H1 (cell line): ENCODE results near the gene NFX1. TPM values are rescaled to one million over a fixed set of nuclear protein-coding genes. Genes with fewer than 3 reads are reported as not detected.

Source experiments
- RXRA ChIP-seq: IDR thresholded peaks from 2 replicates; pipeline ENCODE4 v1.6.1; 2011; ENCODE audit warnings: low read depth, mild to moderate bottlenecking, low read length, moderate library complexity; ENCODE audit not compliant: insufficient read depth
- polyA plus RNA-seq, 7 experiments: library from polyadenylated mRNA; depleted of rRNA in 3 of 7; stranded (reverse) in 5 of 7; unstranded in 2 of 7; fragments of >200 nt in 5 of 7; fragments of 200-250 nt in 2 of 7; gene quantifications; 1 replicate in 5 of 7; 2 replicates in 1 of 7; 4 replicates in 1 of 7; pipeline versions ENCODE4 v1.2.1 to v1.2.3, GENCODE V29; 2011 to 2013; ENCODE audit warnings: missing spikeins in 2 of 7, mixed read lengths in 2 of 7
- total RNA-seq: library from RNA; stranded (reverse); fragmentation: NEBNext Ultra II Directional; extraction: Animal tissue kit (Norgen Biotek cat#: 25700); gene quantifications from 2 replicates; pipeline ENCODE4 v1.2.1, GENCODE V29; 2021

Gene NFX1
- total and polyA plus RNA-seq, 2 of the 8 experiments (the other 6 are each of a cell fraction or from before 2014, with no cell fraction given), result 19.4 to 28.4 TPM

GRCh38 chr9:33416996-33417395, 126.7 kb downstream of the NFX1 start (continued):
- no peak for TF ChIP-seq RXRA
